HepG2 (cell line): ENCODE measurements around the gene BCL11B. TPM values are rescaled to one million over a fixed set of nuclear protein-coding genes. Genes with fewer than 3 reads are reported as not detected.

Experiments used
- ATAC-seq: fragments of 200-7000 bp; cut with Tn5 transposase; 3 replicates; pipeline ENCODE4 v1.9.1; 2020; ENCODE audit warnings: mild to moderate bottlenecking, moderate library complexity
- BruUV-seq: library from RNA; stranded (reverse); fragments of 400-500 nt; replicated peaks from 2 replicates; lab custom pipeline; 2021; lab: Mats Ljungman, UMichigan
- CTCF ChIA-PET: fragments of 300-600 bp; formaldehyde crosslinking; extraction: SDS; loops from one replicate; lab custom pipeline; 2021; ENCODE audit warnings: low total read pairs, inconsistent platforms, low intra/inter-chr PET ratio; lab: Yijun Ruan, JAX
- POLR2A ChIA-PET: fragments of 350-600 bp; sonication (Branson Sonifier 250); formaldehyde crosslinking; loops from one replicate; lab custom pipeline; 2020; ENCODE audit warnings: antibody characterized with exemption, inconsistent platforms; lab: Yijun Ruan, JAX
- DNase-seq: peaks from one replicate; pipeline ENCODE4 v3.0.0-alpha.2; 2015; ENCODE audit warnings: low spot score
- FAIRE-seq: peaks from 3 replicates; lab custom pipeline; 2011; peaks lifted over from hg19 to GRCh38; lab: Jason Lieb, UNC
- H2AFZ ChIP-seq: one replicate; pipeline ENCODE4 v1.6.1; 2011; ENCODE audit warnings: low read length, inconsistent platforms
- H3K27ac ChIP-seq: fragments of 300-600 bp; 3 replicates; pipeline ENCODE4 v1.8.0; 2011; ENCODE audit warnings: mixed run types, mild to moderate bottlenecking, mixed read lengths, low read length, inconsistent platforms; ENCODE audit not compliant: insufficient read depth; ENCODE audit errors: extremely low read length
- H3K27me3 ChIP-seq, 2 experiments: fragments of 200-600 bp in 1 of 2; 2 replicates in 1 of 2; 3 replicates in 1 of 2; pipeline versions ENCODE4 v1.6.0 to v1.8.0; 2011; ENCODE audit warnings: low read length in 2 of 2, mild to moderate bottlenecking in 2 of 2, moderate library complexity in 2 of 2, inconsistent platforms in 1 of 2; ENCODE audit not compliant: insufficient read depth in 2 of 2, control insufficient read depth in 1 of 2
- H3K36me3 ChIP-seq, 2 experiments: fragments of 200-600 bp in 1 of 2; replicated peaks in 1 of 2; 2 replicates in 1 of 2; 3 replicates in 1 of 2; pipeline versions ENCODE4 v1.5.1 to v1.8.0; 2011; ENCODE audit warnings: low read length in 2 of 2, inconsistent platforms in 1 of 2; ENCODE audit not compliant: insufficient read depth in 2 of 2, control insufficient read depth in 1 of 2
- H3K4me1 ChIP-seq: 2 replicates; pipeline ENCODE4 v1.5.1; 2012; ENCODE audit warnings: low read length, inconsistent platforms; ENCODE audit not compliant: insufficient read depth
- H3K4me2 ChIP-seq: 2 replicates; pipeline ENCODE4 v1.6.0; 2011; ENCODE audit warnings: low read depth, low read length, inconsistent platforms
- H3K4me3 ChIP-seq, 3 experiments: fragments of 200-600 bp in 1 of 3; sonication (generic), shearing (Covaris generic) in 1 of 3; replicated peaks in 1 of 3; 2 replicates each; pipeline ENCODE4 v1.5.1; 2011 to 2016; ENCODE audit warnings: low read length in 3 of 3, inconsistent platforms in 2 of 3, low read depth in 2 of 3, mild to moderate bottlenecking in 2 of 3, control low read depth in 1 of 3, mixed read lengths in 1 of 3; ENCODE audit not compliant: insufficient read depth in 1 of 3
- H3K79me2 ChIP-seq: one replicate; pipeline ENCODE4 v1.6.1; 2011; ENCODE audit warnings: low read length, inconsistent platforms; ENCODE audit not compliant: insufficient read depth
- H3K9ac ChIP-seq: 2 replicates; pipeline ENCODE4 v1.6.0; 2011; ENCODE audit warnings: mild to moderate bottlenecking, low read depth, low read length, inconsistent platforms; ENCODE audit not compliant: insufficient read depth
- H3K9me3 ChIP-seq: 2 replicates; pipeline ENCODE4 v1.5.1; 2012; ENCODE audit warnings: mild to moderate bottlenecking, low read length
- H4K20me1 ChIP-seq: 2 replicates; pipeline ENCODE4 v1.6.0; 2011; ENCODE audit warnings: inconsistent platforms, mild to moderate bottlenecking, low read length, moderate library complexity; ENCODE audit not compliant: insufficient read depth
- ARNTL ChIP-seq: sonication (generic); formaldehyde crosslinking; IDR thresholded peaks from 2 replicates; pipeline ENCODE4 v1.4.0; 2020; ENCODE audit warnings: mild to moderate bottlenecking, missing genetic modification reagents
- DDIT3 ChIP-seq: sonication (generic); formaldehyde crosslinking; IDR thresholded peaks from 2 replicates; pipeline ENCODE4 v1.4.0; 2020; ENCODE audit warnings: mild to moderate bottlenecking, missing genetic modification reagents
- PCBP2 ChIP-seq: fragments of 200-400 bp; formaldehyde crosslinking; optimal IDR thresholded peaks from 2 replicates; pipeline ENCODE3; 2018; ENCODE audit warnings: low read length, low read depth; ENCODE audit not compliant: poor library complexity, severe bottlenecking
- PHF20 ChIP-seq: sonication (generic); formaldehyde crosslinking; IDR thresholded peaks from 2 replicates; pipeline ENCODE4 v1.5.0; 2020; ENCODE audit warnings: mild to moderate bottlenecking, missing genetic modification reagents
- PHF8 ChIP-seq: sonication (generic); formaldehyde crosslinking; IDR thresholded peaks from 2 replicates; pipeline ENCODE4 v1.5.0; 2020; ENCODE audit warnings: missing genetic modification reagents
- ZNF292 ChIP-seq: sonication (generic); formaldehyde crosslinking; IDR thresholded peaks from 2 replicates; pipeline ENCODE4 v1.8.1; 2022; ENCODE audit warnings: mild to moderate bottlenecking, low read depth, missing genetic modification reagents, borderline replicate concordance
- ZNF816 ChIP-seq: sonication (generic); formaldehyde crosslinking; IDR thresholded peaks from 2 replicates; pipeline ENCODE4 v1.8.0; 2022; ENCODE audit warnings: missing genetic modification reagents, mild to moderate bottlenecking, borderline replicate concordance
- WGBS: methylation state at CpG from one replicate; pipeline ENCODE4 v1.1.6; 2017; ENCODE audit warnings: low lambda C conversion rate; 5-methylcytosine and 5-hydroxymethylcytosine counted together
- in situ Hi-C: cut with HindIII; loops from 2 replicates; pipeline ENCODE4 v1.10.0; 2017; ENCODE audit warnings: low pct_unique_long_range_greater_than_20kb; ENCODE audit not compliant: extremely low pct_ligation_motif_present
- intact Hi-C: fragments of 100-400 bp; cut with micrococcal nuclease; formaldehyde crosslinking; loops from one replicate; pipeline ENCODE4 v1.10.0; 2022; ENCODE audit not compliant: unreplicated experiment
- polyA plus RNA-seq, 8 experiments: library from polyadenylated mRNA; depleted of rRNA in 3 of 8; stranded (reverse) in 7 of 8; unstranded in 1 of 8; fragments of >200 nt; fragmentation: Illumina TruSeq in 4 of 8; extraction: Trizol in 4 of 8; gene quantifications; 2 replicates each; pipeline versions ENCODE4 v1.2.1 to v1.2.3, GENCODE V29; 2011 to 2016; ENCODE audit warnings: low read depth in 4 of 8, missing spikeins in 1 of 8, mixed read lengths in 1 of 8; ENCODE audit not compliant: insufficient read depth in 1 of 8
- total RNA-seq, 5 experiments: library from RNA; depleted of rRNA; stranded (reverse); fragments of >200 nt; fragmentation: Illumina TruSeq; extraction: Trizol; gene quantifications; 2 replicates each; pipeline ENCODE4 v1.2.3, GENCODE V29; 2016; ENCODE audit warnings: low read depth in 1 of 5
- TF ChIP-seq, protein P1 (sequence below): sonication (generic); formaldehyde crosslinking; IDR thresholded peaks from 2 replicates; pipeline ENCODE4 v1.5.0; 2020; ENCODE audit warnings: mild to moderate bottlenecking, missing genetic modification reagents

Gene BCL11B
- total and polyA plus RNA-seq, 2 of the 13 experiments (the other 11 are each of a cell fraction or from before 2014, with no cell fraction given): not detected

DNA sequence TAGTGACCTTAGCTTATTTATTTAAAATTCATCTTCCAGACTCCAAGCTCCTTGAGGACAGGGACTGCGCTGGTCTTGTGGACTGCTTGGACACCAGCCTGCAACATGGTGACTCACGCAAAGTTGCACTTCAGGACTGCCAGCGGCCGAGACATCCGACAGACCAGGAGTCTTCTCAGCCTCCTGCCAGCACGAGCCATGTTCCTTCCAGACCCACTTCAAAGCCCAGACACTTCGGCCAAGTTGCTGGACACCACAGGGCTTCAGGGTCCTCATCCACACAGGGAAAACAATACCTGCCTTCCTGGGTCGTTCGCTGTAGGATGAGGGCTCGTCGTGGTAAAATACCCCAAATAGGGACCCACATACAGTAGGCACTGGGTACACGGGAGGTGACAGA lies 88.7 kb downstream of the BCL11B start:
- no peak overlapping the region for H3K9ac ChIP-seq
- no TSS peak for BruUV-seq
- no peak for DNase-seq
- TF ChIP-seq PCBP2 (no peak), PHF8 (no peak), ARNTL (CRISPR knock-in tag) (no peak), ZNF292 (no peak), PHF20 (CRISPR knock-in tag) (no peak), DDIT3 (CRISPR knock-in tag) (no peak), ZNF816 (CRISPR knock-in tag) (no peak)
- TF ChIP-seq, protein P1, sequence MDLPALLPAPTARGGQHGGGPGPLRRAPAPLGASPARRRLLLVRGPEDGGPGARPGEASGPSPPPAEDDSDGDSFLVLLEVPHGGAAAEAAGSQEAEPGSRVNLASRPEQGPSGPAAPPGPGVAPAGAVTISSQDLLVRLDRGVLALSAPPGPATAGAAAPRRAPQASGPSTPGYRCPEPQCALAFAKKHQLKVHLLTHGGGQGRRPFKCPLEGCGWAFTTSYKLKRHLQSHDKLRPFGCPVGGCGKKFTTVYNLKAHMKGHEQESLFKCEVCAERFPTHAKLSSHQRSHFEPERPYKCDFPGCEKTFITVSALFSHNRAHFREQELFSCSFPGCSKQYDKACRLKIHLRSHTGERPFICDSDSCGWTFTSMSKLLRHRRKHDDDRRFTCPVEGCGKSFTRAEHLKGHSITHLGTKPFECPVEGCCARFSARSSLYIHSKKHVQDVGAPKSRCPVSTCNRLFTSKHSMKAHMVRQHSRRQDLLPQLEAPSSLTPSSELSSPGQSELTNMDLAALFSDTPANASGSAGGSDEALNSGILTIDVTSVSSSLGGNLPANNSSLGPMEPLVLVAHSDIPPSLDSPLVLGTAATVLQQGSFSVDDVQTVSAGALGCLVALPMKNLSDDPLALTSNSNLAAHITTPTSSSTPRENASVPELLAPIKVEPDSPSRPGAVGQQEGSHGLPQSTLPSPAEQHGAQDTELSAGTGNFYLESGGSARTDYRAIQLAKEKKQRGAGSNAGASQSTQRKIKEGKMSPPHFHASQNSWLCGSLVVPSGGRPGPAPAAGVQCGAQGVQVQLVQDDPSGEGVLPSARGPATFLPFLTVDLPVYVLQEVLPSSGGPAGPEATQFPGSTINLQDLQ (CRISPR knock-in tag): no peak
- H3K79me2 ChIP-seq: no peaks in the 10 kb centered on the region
- H2AFZ ChIP-seq: no peak overlapping the region
- in situ Hi-C loops (no loop called here), intact Hi-C loops (no loop called here)
- no peaks in the 10 kb centered on the region for H3K9me3 ChIP-seq
- ChIA-PET CTCF (no interaction called here), POLR2A (no interaction called here)
- no peaks in the 10 kb centered on the region for H3K4me1 ChIP-seq
- no peaks in the 10 kb centered on the region for H3K36me3 ChIP-seq
- no peak for FAIRE-seq
- peaks cover 1 to 51% of the 10 kb centered on the region in 2 experiments; a peak in 4 of 5 replicates for H3K27me3 ChIP-seq
- no peak overlapping the region for H3K4me3 ChIP-seq
- no peaks in the 10 kb centered on the region for H4K20me1 ChIP-seq
- no peak for ATAC-seq
- H3K4me2 ChIP-seq: no peak overlapping the region
- no peak overlapping the region for H3K27ac ChIP-seq
- 20% methylated on average over 9 of the region's 12 CpGs for WGBS
